ENCODE data around the gene RPS10.

RPS10 gene

GRCh38 chr6:34388421-34388820 lies 37.4 kb downstream of the RPS10 start:
- Histone ChIP-seq H3K4me3 (ENCODE audit: insufficient read depth, low read length, poor library complexity, severe bottlenecking) (no peak overlapping the region), H3K79me2 (ENCODE audit: insufficient read depth, low read length) (peaks cover 89% of the 10 kb centered on the region), H3K9me2 (replicated peaks; ENCODE audit: insufficient read depth, low read length) (no peaks in the 10 kb centered on the region), H3K27ac (ENCODE audit: low read depth, low read length) (no peak overlapping the region), H3K27me3 (ENCODE audit: low read length) (no peaks in the 10 kb centered on the region), H3K4me2 (ENCODE audit: low read depth, low read length, poor library complexity, severe bottlenecking) (no peak overlapping the region), H3K9ac (ENCODE audit: low read length) (no peak overlapping the region), H2AFZ (ENCODE audit: low read depth, low read length, severe bottlenecking) (no peak overlapping the region), H4K20me1 (ENCODE audit: low read depth, low read length) (peaks cover 4% of the 10 kb centered on the region; the same call in 1 of the 2 replicates), H3K36me3 (ENCODE audit: low read length) (no peaks in the 10 kb centered on the region), H3F3A (ENCODE audit: insufficient read depth) (peaks cover 7% of the 10 kb centered on the region; the same call in 1 of the 2 replicates), H3K9me3 (ENCODE audit: insufficient read depth, low read length) (no peaks in the 10 kb centered on the region)
- no peak for TF ChIP-seq CTCF (IDR thresholded peaks at IDR 0.05; ENCODE audit: insufficient read depth, low read length, poor library complexity, severe bottlenecking)
- no peak for TF ChIP-seq EZH2phosphoT487 (conservative IDR thresholded peaks at IDR 0.05; ENCODE audit: low read length)

DNA sequence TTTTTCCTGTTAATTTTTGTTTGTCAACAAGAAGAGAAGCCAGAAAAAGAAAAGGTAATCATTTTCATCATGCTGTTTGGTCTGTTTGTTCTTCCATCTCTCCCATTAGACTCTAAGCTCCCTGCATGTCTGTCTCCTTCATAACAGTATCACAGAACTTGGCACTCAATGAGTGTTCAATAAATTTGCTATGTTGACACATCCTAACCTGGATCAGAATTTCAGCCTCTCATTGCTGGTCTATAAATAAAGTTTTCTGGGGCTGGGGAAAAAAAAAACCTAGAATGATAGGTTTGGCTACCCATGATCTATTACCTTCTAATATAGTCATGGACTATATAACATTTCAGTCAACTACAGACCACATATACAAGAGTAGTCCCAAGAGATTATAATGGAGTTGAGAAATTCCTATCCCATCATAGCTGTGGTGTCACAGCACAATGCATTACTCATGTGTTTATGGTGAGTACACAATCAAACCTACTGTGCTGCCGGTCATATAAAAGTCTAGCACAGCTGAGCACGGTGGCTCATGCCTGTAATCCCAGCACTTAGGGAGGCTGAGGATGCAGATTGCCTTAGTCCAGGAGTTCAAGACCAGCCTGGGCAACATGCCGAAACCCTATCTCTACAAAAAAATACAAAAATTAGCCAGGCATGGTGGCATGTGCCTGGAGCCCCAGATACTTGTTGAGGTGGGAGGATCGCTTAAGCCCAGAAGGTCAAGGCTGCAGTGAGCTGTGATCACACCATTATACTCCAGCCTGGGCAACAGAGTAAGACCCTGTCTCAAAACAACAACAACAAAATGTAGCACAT lies 39.3 kb downstream of the RPS10 start:
- Histone ChIP-seq H3K27ac (ENCODE audit: low read depth, low read length) (no peak overlapping the region), H4K20me1 (ENCODE audit: low read depth, low read length) (peaks cover 5% of the 10 kb centered on the region), H3K4me3 (ENCODE audit: insufficient read depth, low read length, poor library complexity, severe bottlenecking) (no peak overlapping the region), H3K9ac (ENCODE audit: low read length) (no peak overlapping the region), H3K27me3 (ENCODE audit: low read length) (no peaks in the 10 kb centered on the region), H3K9me3 (ENCODE audit: insufficient read depth, low read length) (no peaks in the 10 kb centered on the region), H3K36me3 (ENCODE audit: low read length) (no peaks in the 10 kb centered on the region), H3K4me2 (ENCODE audit: low read depth, low read length, poor library complexity, severe bottlenecking) (no peak overlapping the region), H3F3A (ENCODE audit: insufficient read depth) (peaks cover 9% of the 10 kb centered on the region; the same call in 1 of the 2 replicates), H2AFZ (ENCODE audit: low read depth, low read length, severe bottlenecking) (no peak overlapping the region), H3K9me2 (replicated peaks; ENCODE audit: insufficient read depth, low read length) (no peaks in the 10 kb centered on the region), H3K79me2 (ENCODE audit: insufficient read depth, low read length) (peaks cover 100% of the 10 kb centered on the region)
- TF ChIP-seq CTCF (IDR thresholded peaks at IDR 0.05; ENCODE audit: insufficient read depth, low read length, poor library complexity, severe bottlenecking) (no peak), EZH2phosphoT487 (conservative IDR thresholded peaks at IDR 0.05; ENCODE audit: low read length) (no peak)

- Histone ChIP-seq H3K9ac (ENCODE audit: low read length) (no peak overlapping the region), H3K79me2 (ENCODE audit: insufficient read depth, low read length) (peaks cover 100% of the 10 kb centered on the region), H3K4me3 (ENCODE audit: insufficient read depth, low read length, poor library complexity, severe bottlenecking) (no peak overlapping the region), H3K9me3 (ENCODE audit: insufficient read depth, low read length) (no peaks in the 10 kb centered on the region), H4K20me1 (ENCODE audit: low read depth, low read length) (peaks cover 10% of the 10 kb centered on the region), H3K36me3 (ENCODE audit: low read length) (no peaks in the 10 kb centered on the region), H3K9me2 (replicated peaks; ENCODE audit: insufficient read depth, low read length) (no peaks in the 10 kb centered on the region), H3K27ac (ENCODE audit: low read depth, low read length) (no peak overlapping the region), H3K4me2 (ENCODE audit: low read depth, low read length, poor library complexity, severe bottlenecking) (no peak overlapping the region), H2AFZ (ENCODE audit: low read depth, low read length, severe bottlenecking) (no peak overlapping the region), H3K27me3 (ENCODE audit: low read length) (no peaks in the 10 kb centered on the region), H3F3A (ENCODE audit: insufficient read depth) (peaks cover 4% of the 10 kb centered on the region; the same call in 1 of the 2 replicates)
- TF ChIP-seq EZH2phosphoT487 (conservative IDR thresholded peaks at IDR 0.05; ENCODE audit: low read length) (no peak), CTCF (IDR thresholded peaks at IDR 0.05; ENCODE audit: insufficient read depth, low read length, poor library complexity, severe bottlenecking) (no peak)
These were observed 40.1 kb downstream of the RPS10 start for GRCh38 chr6:34385793-34386195.

Data from SU-DHL-6 (cell line).